ENCODE measurements around the gene BTBD16.

Gene BTBD16

GRCh38 chr10:122259075-122259466 lies 12.0 kb upstream of the BTBD16 start:
- DNase-seq (ENCODE audit: low read depth), result no peak
- H3K4me3 ChIP-seq (ENCODE audit: low read length), result no peak overlapping the region
- TF ChIP-seq CTCF (IDR thresholded peaks at IDR 0.05; ENCODE audit: insufficient read depth, low read depth, low read length, missing control alignments), result no peak

GRCh38 chr10:122261584-122261983 lies 9.5 kb upstream of the BTBD16 start:
- TF ChIP-seq CTCF (IDR thresholded peaks at IDR 0.05; ENCODE audit: insufficient read depth, low read depth, low read length, missing control alignments), result no peak
- DNase-seq (ENCODE audit: low read depth), result no peak
- no peak overlapping the region for H3K4me3 ChIP-seq (ENCODE audit: low read length)

GRCh38 chr10:122263971-122264370 lies 7.1 kb upstream of the BTBD16 start:
- TF ChIP-seq CTCF (IDR thresholded peaks at IDR 0.05; ENCODE audit: insufficient read depth, low read depth, low read length, missing control alignments), result no peak
- peak; percentile 73 for DNase-seq (ENCODE audit: low read depth)
- H3K4me3 ChIP-seq (ENCODE audit: low read length), result no peak overlapping the region

- DNase-seq (ENCODE audit: low read depth), result no peak
- no peak overlapping the region for H3K4me3 ChIP-seq (ENCODE audit: low read length)
- no peak for TF ChIP-seq CTCF (IDR thresholded peaks at IDR 0.05; ENCODE audit: insufficient read depth, low read depth, low read length, missing control alignments)
Observed at GRCh38 chr10:122264436-122264835, 6.7 kb upstream of the BTBD16 start.

- H3K4me3 ChIP-seq (ENCODE audit: low read length), result no peak overlapping the region
- DNase-seq (ENCODE audit: low read depth), result no peak
- no peak for TF ChIP-seq CTCF (IDR thresholded peaks at IDR 0.05; ENCODE audit: insufficient read depth, low read depth, low read length, missing control alignments)
Observed at GRCh38 chr10:122264931-122265330, 6.2 kb upstream of the BTBD16 start.

GRCh38 chr10:122265896-122266295 lies 5.2 kb upstream of the BTBD16 start:
- no peak for TF ChIP-seq CTCF (IDR thresholded peaks at IDR 0.05; ENCODE audit: insufficient read depth, low read depth, low read length, missing control alignments)
- no peak for DNase-seq (ENCODE audit: low read depth)
- H3K4me3 ChIP-seq (ENCODE audit: low read length), result no peak overlapping the region

DNA sequence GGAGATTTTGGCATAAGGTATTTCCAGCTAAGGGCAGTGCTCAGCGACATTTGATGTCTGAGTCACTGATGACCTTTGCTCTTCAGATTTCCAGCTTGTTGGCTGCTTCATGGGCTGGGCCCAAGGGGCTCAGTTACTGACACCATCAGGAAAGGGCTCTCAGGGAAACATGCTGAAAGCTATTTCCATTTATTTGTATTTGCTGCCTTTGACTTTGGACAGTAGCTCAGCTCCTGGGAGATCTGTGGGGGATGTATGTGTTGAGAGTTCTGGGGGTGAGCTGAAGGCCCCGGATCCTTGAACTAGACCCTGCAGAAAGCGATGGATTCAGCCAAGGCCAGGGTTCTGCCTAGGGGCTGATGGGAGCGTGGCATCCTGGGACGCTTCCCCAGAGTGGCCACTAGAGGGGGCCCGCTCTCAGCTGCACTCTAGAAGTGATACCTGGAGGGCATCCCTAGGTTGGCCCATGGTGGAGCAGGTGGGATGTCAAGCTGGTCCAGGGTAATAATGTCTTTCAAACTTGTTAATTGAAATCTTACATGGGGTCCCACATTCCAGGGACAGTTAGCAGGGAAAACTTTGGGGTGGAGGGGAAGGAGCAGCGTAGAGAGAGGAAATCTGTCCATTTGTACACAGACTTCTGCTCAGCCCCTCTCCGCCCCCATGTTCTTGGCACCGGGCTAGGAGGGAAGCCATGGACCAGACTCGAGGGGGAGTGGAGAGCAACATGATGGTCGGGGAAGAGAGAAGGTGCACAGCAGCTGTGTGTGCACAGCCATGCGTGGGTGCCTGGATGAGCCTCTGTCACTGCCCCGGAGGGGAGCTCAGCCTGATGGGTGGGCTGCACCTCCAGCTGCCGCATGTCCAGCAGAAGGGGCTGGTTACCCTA lies 3.0 kb upstream of the BTBD16 start:
- H3K4me3 ChIP-seq (ENCODE audit: low read length), result no peak overlapping the region
- peak; percentile 54 for DNase-seq (ENCODE audit: low read depth)
- peak; percentile 97 for TF ChIP-seq CTCF (IDR thresholded peaks at IDR 0.05; ENCODE audit: insufficient read depth, low read depth, low read length, missing control alignments)
